Muscle layer of duodenum (tissue), 2 donors: Measurements from ENCODE around the gene RUSF1.
A peak's percentile ranks its signal among the peaks of the same experiment; 100 is the strongest.
"Not testable (repeated sequence)": the region's sequence is repeated elsewhere in the genome, so short reads cannot be mapped to it uniquely, and the experiment has no call there.

Experiments
- H3K27ac ChIP-seq: one replicate; pipeline ENCODE4 v1.7.0; 2013; ENCODE audit warnings: mild to moderate bottlenecking, low read length
- H3K27me3 ChIP-seq: one replicate; pipeline ENCODE4 v1.7.0; 2013; ENCODE audit warnings: low read depth, mild to moderate bottlenecking, control low read depth, low read length
- H3K36me3 ChIP-seq, 2 donors: one replicate each; pipeline ENCODE4 v1.7.0; 2013; ENCODE audit warnings: low read length in 2 of 2, control low read depth in 1 of 2, mild to moderate bottlenecking in 1 of 2; ENCODE audit not compliant: insufficient read depth in 2 of 2, control insufficient read depth in 1 of 2
- H3K4me1 ChIP-seq, 2 donors: one replicate each; pipeline ENCODE4 v1.7.0; 2013; ENCODE audit warnings: low read length in 2 of 2, mild to moderate bottlenecking in 2 of 2, control low read depth in 1 of 2, moderate library complexity in 1 of 2; ENCODE audit not compliant: insufficient read depth in 2 of 2, control insufficient read depth in 1 of 2
- H3K4me3 ChIP-seq, 2 donors: one replicate each; pipeline ENCODE4 v1.7.0; 2013; ENCODE audit warnings: low read length in 2 of 2, low read depth in 1 of 2, mild to moderate bottlenecking in 1 of 2
- H3K9me3 ChIP-seq, 2 donors: one replicate each; pipeline ENCODE4 v1.7.0; 2013; ENCODE audit warnings: low read length in 2 of 2, control low read depth in 1 of 2, mild to moderate bottlenecking in 1 of 2; ENCODE audit not compliant: control insufficient read depth in 1 of 2
- donor health status: healthy.

Gene RUSF1

GRCh38 chr16:31458073-31458843 is 49.9 kb downstream of the RUSF1 start:
- Histone ChIP-seq H3K9me3 (no peaks in the 10 kb centered on the region), H3K4me1 (peaks cover 31 to 45% of the 10 kb centered on the region in 2 donors), H3K36me3 (peaks cover under 1 to 23% of the 10 kb centered on the region in 2 donors)

GRCh38 chr16:31456988-31457360 is 51.2 kb downstream of the RUSF1 start:
- Histone ChIP-seq H3K9me3 (no peaks in the 10 kb centered on the region), H3K4me3 (no peak overlapping the region), H3K27me3 (no peaks in the 10 kb centered on the region), H3K4me1 (peaks cover 37 to 49% of the 10 kb centered on the region in 2 donors), H3K27ac (no peak overlapping the region), H3K36me3 (peaks cover 0 to 11% of the 10 kb centered on the region in 2 donors)

More at GRCh38 chr16:31458073-31458843, 49.9 kb downstream of the RUSF1 start:
- H3K4me3 ChIP-seq = peak overlapping the region; percentile 76 to 90
- peak overlapping the region; percentile 93 for H3K27ac ChIP-seq
- no peaks in the 10 kb centered on the region for H3K27me3 ChIP-seq

- H3K4me1 ChIP-seq = peaks cover 37 to 54% of the 10 kb centered on the region in 2 donors
- no peak overlapping the region for H3K4me3 ChIP-seq
- H3K36me3 ChIP-seq = peaks cover 0 to 9% of the 10 kb centered on the region in 2 donors
- no peaks in the 10 kb centered on the region for H3K27me3 ChIP-seq
- no peaks in the 10 kb centered on the region for H3K9me3 ChIP-seq
- H3K27ac ChIP-seq = no peak overlapping the region
Observed at GRCh38 chr16:31455601-31456314, 52.4 kb downstream of the RUSF1 start.

- peak overlapping the region; percentile 19 for H3K27ac ChIP-seq
- peaks cover 30 to 47% of the 10 kb centered on the region in 2 donors for H3K4me1 ChIP-seq
Observed at GRCh38 chr16:31453255-31454204, 54.7 kb downstream of the RUSF1 start.

GRCh38 chr16:31452631-31453106 is 55.5 kb downstream of the RUSF1 start:
- peak overlapping the region; percentile 67 for H3K27ac ChIP-seq
- no peak overlapping the region for H3K4me3 ChIP-seq
- H3K4me1 ChIP-seq = peaks cover 30 to 41% of the 10 kb centered on the region in 2 donors
- no peaks in the 10 kb centered on the region for H3K9me3 ChIP-seq
- no peaks in the 10 kb centered on the region for H3K36me3 ChIP-seq
- no peaks in the 10 kb centered on the region for H3K27me3 ChIP-seq

More at GRCh38 chr16:31453255-31454204, 54.7 kb downstream of the RUSF1 start:
- H3K4me3 ChIP-seq = peak overlapping the region in 1 of 2 donors; percentile 4
- no peaks in the 10 kb centered on the region for H3K9me3 ChIP-seq
- H3K27me3 ChIP-seq = no peaks in the 10 kb centered on the region
- H3K36me3 ChIP-seq = peaks cover 0 to under 1% of the 10 kb centered on the region in 2 donors

- no peaks in the 10 kb centered on the region for H3K27me3 ChIP-seq
- H3K27ac ChIP-seq = peak overlapping the region; percentile 67
- H3K4me1 ChIP-seq = peaks cover 25 to 33% of the 10 kb centered on the region in 2 donors
- H3K4me3 ChIP-seq = no peak overlapping the region
- no peaks in the 10 kb centered on the region for H3K36me3 ChIP-seq
- no peaks in the 10 kb centered on the region for H3K9me3 ChIP-seq
Observed at GRCh38 chr16:31451681-31452351, 56.4 kb downstream of the RUSF1 start.

- no peaks in the 10 kb centered on the region for H3K27me3 ChIP-seq
- H3K27ac ChIP-seq = no peak overlapping the region
- no peaks in the 10 kb centered on the region for H3K9me3 ChIP-seq
- H3K4me3 ChIP-seq = no peak overlapping the region
- H3K36me3 ChIP-seq = no peaks in the 10 kb centered on the region
- peaks cover 21 to 27% of the 10 kb centered on the region in 2 donors for H3K4me1 ChIP-seq
Observed at GRCh38 chr16:31451201-31451600, 57.0 kb downstream of the RUSF1 start.

GRCh38 chr16:31445931-31446330 is 62.3 kb downstream of the RUSF1 start:
- not testable (repeated sequence) for H3K27ac ChIP-seq, H3K36me3 ChIP-seq, H3K27me3 ChIP-seq, H3K4me3 ChIP-seq, H3K4me1 ChIP-seq, H3K9me3 ChIP-seq

- H3K9me3 ChIP-seq = no peaks in the 10 kb centered on the region
- H3K4me1 ChIP-seq = no peaks in the 10 kb centered on the region
- H3K27me3 ChIP-seq = no peaks in the 10 kb centered on the region
- no peak overlapping the region for H3K4me3 ChIP-seq
- no peaks in the 10 kb centered on the region for H3K36me3 ChIP-seq
- no peak overlapping the region for H3K27ac ChIP-seq
Observed at GRCh38 chr16:31441956-31442355, 66.2 kb downstream of the RUSF1 start.

GRCh38 chr16:31440516-31441184 is 67.5 kb downstream of the RUSF1 start:
- Histone ChIP-seq H3K4me1 (no peaks in the 10 kb centered on the region), H3K27ac (no peak overlapping the region), H3K27me3 (no peaks in the 10 kb centered on the region), H3K36me3 (no peaks in the 10 kb centered on the region), H3K4me3 (no peak overlapping the region), H3K9me3 (no peaks in the 10 kb centered on the region)
